HG02885 (cell line): ENCODE measurements around the gene RUNDC3A.
"Not testable (repeated sequence)": the region's sequence is repeated elsewhere in the genome, so short reads cannot be mapped to it uniquely, and the experiment has no call there.

ENCODE experiments used
- ATAC-seq: cut with Tn5 transposase; IDR thresholded peaks from one replicate; pipeline ENCODE4 v1.9.1; 2021; ENCODE audit warnings: mild to moderate bottlenecking; ENCODE audit not compliant: unreplicated experiment, poor library complexity

Gene RUNDC3A

DNA sequence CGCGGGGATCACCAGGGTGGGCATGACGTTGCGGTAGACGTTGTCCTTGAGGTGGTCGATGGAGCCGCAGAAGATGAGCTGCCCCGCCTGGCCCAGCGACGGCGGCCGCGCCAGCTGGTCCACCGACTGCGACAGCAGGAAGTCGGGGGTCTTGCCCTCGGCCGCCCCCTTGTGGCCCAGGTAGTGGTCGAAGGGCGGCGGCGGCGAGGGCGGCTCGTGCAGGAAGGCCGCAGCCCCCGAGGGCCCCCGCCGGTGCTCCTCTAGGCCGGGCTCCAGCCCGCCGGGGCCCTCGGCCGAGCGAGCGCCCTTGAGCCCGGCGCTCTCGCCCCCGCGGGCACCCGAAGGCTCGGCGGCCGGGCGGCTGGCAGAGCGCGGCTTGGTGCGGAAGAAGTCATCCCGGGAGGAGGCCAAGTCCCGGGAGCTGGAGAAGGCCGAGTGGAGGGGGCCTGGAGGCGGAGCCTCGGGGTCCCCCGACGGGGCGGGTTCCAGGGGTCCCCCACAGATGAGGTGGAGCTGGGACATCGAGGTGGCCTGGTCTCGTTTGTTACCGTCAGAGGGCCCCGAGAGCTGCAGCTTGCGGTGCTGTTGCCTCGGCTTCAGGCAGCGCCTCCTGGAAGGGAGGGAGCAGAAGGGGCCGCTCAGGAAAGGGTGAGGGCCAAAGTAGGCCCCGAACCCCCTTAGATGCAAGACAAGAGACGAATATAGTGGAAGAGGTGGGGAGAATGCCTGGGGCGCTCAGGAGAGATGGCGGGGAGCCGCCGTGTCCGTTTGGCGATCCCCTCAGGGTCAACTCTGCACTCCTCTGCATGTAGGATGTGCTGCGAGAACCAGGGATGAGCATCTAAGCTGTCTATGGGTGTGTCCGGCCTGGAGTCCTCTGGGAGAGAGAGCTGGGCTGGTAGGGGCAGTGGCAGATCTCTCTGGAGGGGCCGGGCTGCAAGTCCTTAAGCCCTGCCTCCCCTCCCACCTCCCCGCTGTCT, 46.5 kb downstream of the RUNDC3A start:
- no peak for ATAC-seq

DNA sequence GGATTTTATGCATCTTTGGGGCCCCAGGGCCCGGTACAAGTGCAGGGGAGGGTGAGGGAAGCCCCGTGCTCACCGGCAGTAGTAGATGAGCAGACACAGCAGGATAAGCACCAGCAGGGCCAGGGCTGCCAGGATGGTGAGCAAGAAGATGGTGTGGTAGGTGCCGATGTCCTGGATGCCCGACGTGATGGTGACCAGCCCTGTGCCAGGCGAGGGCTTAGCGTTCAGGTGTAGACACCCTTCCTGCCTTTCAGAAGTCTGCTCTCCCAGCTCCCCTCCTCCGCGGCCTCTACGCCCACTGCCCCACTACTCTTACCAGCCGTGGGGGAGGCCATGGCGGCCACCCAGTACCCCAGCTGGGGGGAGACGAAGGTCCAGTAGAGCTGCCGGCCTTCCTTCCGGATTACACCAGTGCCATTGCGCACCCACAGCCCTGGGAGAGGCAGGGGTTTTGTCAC, 47.3 kb downstream of the RUNDC3A start:
- no peak for ATAC-seq

DNA sequence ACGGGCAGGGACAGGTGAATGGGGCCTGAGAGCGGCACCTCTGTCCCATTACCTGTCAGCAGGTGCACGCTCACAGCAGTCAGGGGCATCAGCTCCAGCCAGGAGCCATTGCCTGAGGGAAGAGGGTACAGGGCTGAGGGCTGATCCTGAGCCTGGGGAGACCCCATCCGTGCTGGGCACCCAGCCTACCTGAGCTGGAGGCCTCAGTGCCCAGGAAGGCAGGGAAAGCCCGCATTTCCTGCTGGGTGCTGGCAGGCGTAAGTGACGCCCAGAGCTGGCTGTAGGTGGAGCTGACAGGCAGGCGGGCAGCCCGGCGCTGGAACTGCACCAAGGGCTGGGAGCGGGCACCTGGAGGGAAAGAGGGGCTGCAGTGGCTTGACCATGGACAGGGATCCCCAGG, 47.8 kb downstream of the RUNDC3A start:
- ATAC-seq, result no peak

DNA sequence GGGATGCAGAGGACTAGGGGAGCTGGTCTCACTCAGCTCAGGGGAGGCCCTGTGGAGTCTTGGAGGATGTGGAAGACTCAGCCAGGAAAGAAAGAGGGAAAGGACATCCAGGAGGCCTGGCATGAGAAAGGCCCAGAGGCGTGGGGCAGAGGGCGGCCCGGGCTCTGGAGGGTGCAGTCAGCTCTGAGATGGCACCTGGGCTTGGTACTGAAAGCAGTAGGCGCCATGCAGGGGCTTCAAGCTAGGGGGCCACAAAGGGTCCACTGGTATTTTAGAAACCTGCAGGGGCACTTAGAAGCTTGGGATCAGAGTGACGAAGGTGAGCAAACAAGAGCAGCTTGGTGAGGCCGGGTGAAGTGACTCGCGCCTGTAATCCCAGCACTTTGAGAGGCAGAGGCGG, 49.7 kb downstream of the RUNDC3A start:
- ATAC-seq, result no peak

DNA sequence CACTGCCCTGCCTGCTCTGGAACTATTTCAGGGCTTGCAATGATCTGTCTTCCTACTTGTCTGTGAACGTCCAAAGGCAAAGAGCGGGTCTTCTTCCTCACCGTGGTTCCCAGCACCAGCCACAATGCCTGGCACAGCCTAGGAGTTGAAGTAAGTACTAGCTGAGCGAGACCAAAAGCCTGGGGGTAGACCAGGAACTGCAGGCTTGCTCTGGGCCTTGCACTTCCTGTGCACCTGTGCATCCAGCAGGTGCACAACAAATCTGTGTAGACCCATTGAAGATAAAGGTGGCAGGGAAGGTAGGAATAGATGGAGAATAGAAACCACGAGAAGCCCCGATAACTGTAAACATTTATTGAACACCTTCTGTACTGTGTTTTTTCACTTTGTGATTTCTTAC, 50.6 kb downstream of the RUNDC3A start:
- ATAC-seq, result no peak

DNA sequence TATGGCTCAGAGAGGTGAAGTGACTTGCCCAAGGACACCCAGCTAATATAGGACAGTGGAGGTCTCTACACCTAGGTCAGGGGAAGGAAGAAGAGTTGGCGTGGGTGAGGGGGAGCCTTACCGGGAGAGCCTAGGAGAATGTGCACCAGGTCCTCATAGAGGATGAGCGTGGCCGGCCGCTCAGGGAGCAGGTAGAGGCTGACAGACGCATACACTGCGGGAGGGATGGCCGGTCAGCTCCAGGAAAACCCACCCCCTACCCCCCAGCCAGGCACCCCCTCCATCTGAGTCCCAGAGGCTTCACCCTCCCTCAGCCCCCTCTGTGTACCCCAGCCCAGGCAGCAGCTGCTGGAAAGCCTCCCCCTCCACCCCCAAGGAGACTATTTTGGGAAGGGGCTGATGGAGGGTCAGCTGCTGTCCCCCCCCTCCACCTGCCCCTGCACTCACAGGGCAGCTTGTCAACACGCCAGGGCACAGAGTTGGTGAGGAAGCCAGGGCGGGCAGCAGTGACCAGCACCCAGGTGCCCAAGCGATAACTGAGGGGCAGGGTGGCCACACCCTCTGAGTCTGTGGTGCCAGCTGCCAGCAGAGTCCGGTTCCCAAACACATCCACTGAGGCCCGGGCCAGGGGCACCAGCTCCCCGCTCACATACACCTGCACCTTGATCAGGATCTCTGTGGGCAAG, 51.2 kb downstream of the RUNDC3A start:
- no peak for ATAC-seq

DNA sequence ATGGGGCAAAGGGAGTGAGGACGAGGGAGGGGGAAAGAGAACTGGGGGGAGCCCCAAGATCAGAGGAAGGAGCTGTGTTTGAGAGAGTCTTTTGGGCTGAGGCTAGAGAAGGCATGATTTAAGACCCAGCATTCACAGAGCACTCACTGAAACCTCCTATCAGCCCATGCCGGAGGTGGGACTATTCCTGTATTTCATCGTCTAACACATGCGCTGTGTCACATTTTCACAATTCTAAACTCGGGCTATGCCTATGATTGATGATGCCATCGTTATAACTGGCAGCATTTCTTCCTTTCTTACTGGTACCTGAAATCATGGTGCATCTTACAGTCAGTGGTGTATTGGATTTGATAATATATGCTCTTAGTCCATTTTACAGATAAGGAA, 51.7 kb downstream of the RUNDC3A start:
- no peak for ATAC-seq

DNA sequence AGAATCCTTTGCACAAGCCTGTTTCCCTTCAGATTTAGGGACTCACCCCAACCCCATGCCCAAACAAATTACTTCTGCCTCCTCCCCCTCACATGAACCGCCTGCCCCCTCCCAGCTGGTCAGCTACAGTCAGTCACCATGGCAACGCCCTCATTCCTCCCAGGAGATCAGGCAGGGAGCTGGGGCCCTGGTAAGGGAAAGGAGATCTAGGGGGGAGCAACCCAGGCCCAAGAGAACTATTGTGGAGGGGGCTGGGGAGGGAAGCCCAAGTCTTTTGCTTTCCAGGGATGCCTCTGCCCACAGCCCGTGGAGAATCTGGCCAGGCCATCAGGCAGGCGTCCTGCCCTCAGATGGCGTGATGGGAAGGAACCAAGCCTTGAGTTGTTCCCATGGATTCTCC, 52.4 kb downstream of the RUNDC3A start:
- no peak for ATAC-seq

DNA sequence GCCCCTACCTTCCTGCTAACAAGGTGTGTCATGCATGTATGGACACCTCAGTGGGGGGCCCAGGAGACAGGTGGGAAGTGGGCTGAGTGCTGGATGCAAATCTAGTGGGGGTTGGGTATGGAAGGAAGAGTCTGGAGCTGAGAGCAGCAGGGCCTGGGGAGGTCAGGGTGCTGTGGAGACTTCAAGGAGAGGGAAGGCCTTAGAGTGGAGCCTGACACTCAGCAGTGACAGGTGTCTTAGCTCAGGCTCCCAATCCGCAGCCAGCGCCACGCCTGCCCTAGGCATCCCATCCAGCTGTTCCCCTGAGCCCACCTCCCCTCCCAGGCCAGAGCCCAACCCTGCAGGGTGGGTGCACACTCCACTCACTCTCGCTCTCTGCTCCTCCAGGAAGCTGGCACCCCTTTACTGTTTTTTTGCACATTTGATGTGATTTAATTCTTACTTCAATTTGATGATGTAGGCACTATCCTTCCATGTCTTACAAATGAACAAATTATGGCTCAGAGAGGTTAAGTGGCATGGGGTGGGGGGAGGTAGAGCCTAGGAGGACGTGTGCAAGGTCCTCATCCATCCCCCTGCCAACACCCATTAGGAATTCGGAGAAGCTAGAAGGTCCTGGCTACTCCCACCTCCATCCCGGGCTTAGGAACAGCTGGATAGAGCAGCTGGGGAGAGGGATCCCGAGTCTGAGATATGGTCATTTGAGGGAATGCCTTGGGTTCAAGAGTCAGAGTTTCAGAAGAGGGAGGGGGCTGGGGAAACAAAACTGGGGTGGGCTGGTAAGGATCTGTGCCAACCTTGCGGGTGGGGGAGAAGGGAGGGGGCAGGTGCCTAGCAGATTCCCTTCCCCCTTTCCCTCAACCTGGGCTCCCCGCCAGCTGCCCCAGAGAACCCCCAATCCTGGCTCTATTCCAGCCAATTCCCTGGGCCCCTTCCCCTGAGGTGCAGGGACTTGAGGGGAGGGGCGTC, 53.2 kb downstream of the RUNDC3A start:
- ATAC-seq, result no peak

DNA sequence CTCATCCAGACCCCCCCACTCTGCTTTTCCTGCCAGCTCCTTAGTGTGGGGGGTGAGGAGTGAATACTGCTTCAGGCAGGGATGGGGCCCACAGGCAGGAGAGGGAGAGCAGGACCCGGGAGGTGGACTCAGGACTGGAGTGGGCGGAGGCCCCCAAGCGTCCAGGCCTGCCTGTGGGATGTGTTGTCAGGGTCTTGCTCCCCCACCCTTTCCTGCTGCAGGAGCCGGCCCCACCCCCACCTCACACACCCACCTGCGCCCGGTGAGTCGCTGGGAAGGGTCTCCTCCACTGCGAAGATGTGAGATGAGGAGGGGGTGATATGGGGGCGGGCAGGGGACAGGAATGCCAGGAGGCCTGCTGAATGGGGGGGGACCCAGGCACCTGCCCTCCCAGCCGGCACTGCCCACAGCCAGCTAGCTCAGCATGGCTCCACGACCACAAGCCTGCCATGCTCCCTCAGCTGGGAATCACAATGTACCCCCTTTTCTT, 54.1 kb downstream of the RUNDC3A start:
- no peak for ATAC-seq

DNA sequence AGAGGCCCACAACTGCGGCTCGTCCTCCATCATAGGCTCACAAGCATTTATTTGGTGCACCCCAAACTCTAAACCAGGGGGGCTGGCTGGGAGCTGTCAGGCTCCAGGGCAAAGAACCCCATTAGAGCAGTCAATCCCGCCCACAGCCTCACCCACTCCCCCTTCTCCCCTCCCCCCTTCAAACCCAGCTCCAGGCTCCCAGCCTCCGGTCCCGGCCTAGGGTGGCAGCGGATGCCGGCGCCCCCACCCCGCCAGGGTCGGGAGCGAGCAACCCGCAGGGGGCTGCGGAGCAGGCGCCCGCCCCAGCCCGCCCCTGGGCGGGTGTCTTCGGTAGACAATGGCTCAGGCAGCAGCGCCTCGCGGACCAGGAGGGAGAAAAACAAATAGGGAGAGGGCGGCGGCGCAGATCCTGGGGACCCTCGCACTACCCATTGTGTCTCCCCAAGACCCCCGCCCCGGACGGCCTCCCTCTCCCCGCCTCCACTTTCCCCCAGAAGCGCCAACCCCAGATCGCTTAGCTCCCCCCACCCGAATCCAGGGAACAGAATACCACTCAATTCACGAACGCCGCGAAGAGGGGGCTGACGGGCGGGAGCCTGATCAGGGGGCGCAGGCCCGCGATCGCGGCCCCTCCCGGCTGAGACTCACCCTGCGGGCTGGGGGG, 54.7 kb downstream of the RUNDC3A start:
- ATAC-seq, result no peak

DNA sequence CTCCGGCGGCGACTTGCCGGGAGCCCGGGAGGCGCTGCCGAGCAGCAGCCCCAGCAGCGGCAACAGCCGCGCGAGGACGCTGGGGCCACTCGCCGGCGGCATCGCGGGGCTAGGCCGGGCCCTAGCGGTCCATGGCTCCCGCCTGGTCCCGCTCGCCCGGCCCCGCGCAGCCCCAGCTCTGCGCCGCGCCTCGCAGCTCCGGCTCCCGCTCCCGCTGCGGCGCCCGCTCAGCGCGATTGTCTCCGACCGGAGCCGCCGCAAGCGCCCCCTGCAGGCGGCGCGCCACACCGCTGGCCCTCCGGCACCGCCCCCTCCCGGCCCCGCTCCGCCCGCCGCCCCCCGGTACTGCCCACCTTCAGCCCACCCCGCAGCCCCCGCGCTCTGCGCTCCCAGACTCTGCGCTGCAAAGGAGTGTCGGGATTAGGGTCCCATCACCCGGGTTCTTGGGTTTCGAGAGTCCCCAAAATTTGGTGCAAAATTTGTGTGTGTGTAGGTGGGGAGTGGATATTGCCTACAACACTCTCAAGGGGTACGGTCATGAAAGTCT, 55.3 kb downstream of the RUNDC3A start, which contains the start of gene FAM171A2:
Gene FAM171A2, minus strand, starts transcription at position 241 of the 547 bp plus-strand sequence. Its CDS starts 139 bp downstream, at position 102.
- peak; percentile 63 for ATAC-seq

DNA sequence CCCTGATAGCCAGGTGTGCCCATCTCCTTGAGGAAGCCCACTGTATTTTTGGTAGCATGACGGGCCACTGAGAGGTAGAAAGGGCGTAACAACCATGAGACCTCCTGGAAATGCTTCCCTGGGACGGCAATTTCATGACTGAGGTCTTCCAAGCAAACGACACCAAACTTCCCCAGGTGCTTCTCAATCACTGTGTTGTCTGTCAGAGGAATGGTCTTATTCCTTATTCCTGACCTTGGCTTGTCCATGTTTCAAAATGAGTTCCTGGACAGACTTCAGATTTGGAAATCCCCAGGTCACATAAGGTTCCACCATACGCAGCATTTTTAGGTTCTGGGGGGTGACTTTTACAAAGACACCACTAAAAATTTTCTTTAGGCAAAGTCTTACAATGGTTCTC, 56.6 kb downstream of the RUNDC3A start:
- ATAC-seq, result not testable (repeated sequence)

DNA sequence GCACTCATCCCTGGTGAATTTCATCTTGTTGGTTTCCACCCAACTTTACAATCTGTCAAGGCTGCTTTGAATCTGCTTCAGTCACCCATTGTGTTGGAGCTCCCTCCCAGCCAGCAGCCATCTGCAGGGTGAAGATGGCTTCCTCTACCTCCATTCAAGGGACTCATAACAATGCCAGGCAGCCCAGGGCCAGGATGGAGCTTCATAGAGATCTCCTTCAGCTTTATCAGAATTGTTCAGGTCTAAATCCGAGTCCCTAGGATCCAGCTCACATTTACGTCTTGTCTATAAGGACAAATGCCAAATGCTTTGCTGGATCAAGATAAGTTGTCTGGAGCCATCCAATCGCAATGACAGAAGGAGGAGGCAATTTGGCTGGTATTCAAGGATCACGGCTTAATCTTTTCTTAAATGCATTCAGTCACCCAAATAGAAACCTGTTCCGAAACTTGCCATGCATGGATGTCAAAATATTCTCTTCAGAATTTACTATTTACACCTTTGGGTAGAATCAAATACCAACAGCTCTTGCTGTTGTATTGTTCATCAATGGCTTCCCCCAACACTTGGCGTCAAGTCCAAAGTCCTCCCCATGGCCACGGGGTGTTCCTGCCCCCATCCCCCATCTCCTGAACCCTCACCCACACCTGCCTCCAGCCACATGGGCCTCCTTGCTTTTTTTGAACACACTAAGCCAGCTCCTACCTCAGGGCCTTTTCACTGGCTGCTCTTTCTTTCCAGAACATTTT, 59.0 kb downstream of the RUNDC3A start:
- ATAC-seq, result no peak
